GM19238 (cell line): ENCODE results near the gene WFIKKN2.
"Not testable (repeated sequence)": the region's sequence is repeated elsewhere in the genome, so short reads cannot be mapped to it uniquely, and the experiment has no call there.

Experiments
- DNase-seq: peaks from one replicate; pipeline ENCODE4 v3.0.0; 2011; ENCODE audit warnings: low spot score; ENCODE audit not compliant: insufficient read length

The WFIKKN2 gene

GRCh38 chr17:50835301-50836234 lies at the start of gene WFIKKN2:
Gene WFIKKN2 (plus strand): TSS chr17:50835586. CDS start chr17:50835938, 352 bp downstream.
- DNase-seq, result no peak

- DNase-seq, result no peak
These were observed 49.3 kb upstream of the WFIKKN2 start for GRCh38 chr17:50785946-50786570.

GRCh38 chr17:50787106-50787505 lies 48.3 kb upstream of the WFIKKN2 start:
- DNase-seq, result no peak

- no peak for DNase-seq
These were observed 44.8 kb upstream of the WFIKKN2 start for GRCh38 chr17:50790618-50791017.

GRCh38 chr17:50792132-50792531 lies 43.3 kb upstream of the WFIKKN2 start:
- DNase-seq, result no peak

GRCh38 chr17:50793007-50793406 lies 42.4 kb upstream of the WFIKKN2 start:
- no peak for DNase-seq

- DNase-seq, result no peak
These were observed 41.0 kb upstream of the WFIKKN2 start for GRCh38 chr17:50794361-50794760.

GRCh38 chr17:50797135-50797810 lies 38.1 kb upstream of the WFIKKN2 start:
- no peak for DNase-seq

GRCh38 chr17:50798424-50799288 lies 36.7 kb upstream of the WFIKKN2 start:
- no peak for DNase-seq

GRCh38 chr17:50799582-50799981 lies 35.8 kb upstream of the WFIKKN2 start:
- DNase-seq, result no peak

- no peak for DNase-seq
These were observed 35.1 kb upstream of the WFIKKN2 start for GRCh38 chr17:50800196-50800700.

GRCh38 chr17:50802609-50803571 lies 32.5 kb upstream of the WFIKKN2 start:
- DNase-seq, result no peak

GRCh38 chr17:50803676-50804075 lies 31.7 kb upstream of the WFIKKN2 start:
- DNase-seq, result no peak

GRCh38 chr17:50804749-50805475 lies 30.5 kb upstream of the WFIKKN2 start:
- not testable (repeated sequence) for DNase-seq

GRCh38 chr17:50805486-50805885 lies 29.9 kb upstream of the WFIKKN2 start:
- no peak for DNase-seq

GRCh38 chr17:50806141-50806643 lies 29.2 kb upstream of the WFIKKN2 start:
- DNase-seq, result no peak

- no peak for DNase-seq
These were observed 28.4 kb upstream of the WFIKKN2 start for GRCh38 chr17:50807009-50807408.

- DNase-seq, result no peak
These were observed 27.7 kb upstream of the WFIKKN2 start for GRCh38 chr17:50807675-50808074.

GRCh38 chr17:50808413-50808812 lies 27.0 kb upstream of the WFIKKN2 start:
- DNase-seq, result no peak
